ENCODE measurements around the gene NRF1. TPM values are rescaled to one million over a fixed set of nuclear protein-coding genes. Genes with fewer than 3 reads are reported as not detected.

The NRF1 gene
- polyA plus RNA-seq, 2 of the 4 experiments (the other 2 are of a cell fraction) = 11.2 to 18.5 TPM

GRCh38 chr7:129773871-129774270 is 162.4 kb downstream of the NRF1 start:
- Histone ChIP-seq H3K27ac (no peak overlapping the region; a peak in 1 of 6 replicates), H3K9me3 (no peaks in the 10 kb centered on the region), H3K4me2 (no peak overlapping the region), H3K4me1 (peaks cover 14% of the 10 kb centered on the region; the same call in 1 of the 3 replicates), H3K4me3 (no peak overlapping the region)
- ATAC-seq = peak in 1 of 2 experiments; percentile 5; a peak in 1 of 6 replicates
- TF ChIP-seq PHF8 (IDR thresholded peaks at IDR 0.05; ENCODE audit: borderline replicate concordance, low read depth) (no peak), RAD21 (conservative IDR thresholded peaks at IDR 0.05 in 1 of 2, IDR thresholded peaks at IDR 0.05 in 1 of 2) (no peak), SREBF2 (IDR thresholded peaks at IDR 0.05) (no peak), ZNF302 (CRISPR knock-in tag; IDR thresholded peaks at IDR 0.05) (no peak), CTCF (IDR thresholded peaks at IDR 0.05) (no peak), RARB (CRISPR knock-in tag; IDR thresholded peaks at IDR 0.05) (no peak), MAX (IDR thresholded peaks at IDR 0.05) (no peak), HOXB5 (CRISPR knock-in tag; IDR thresholded peaks at IDR 0.05) (no peak), JUNB (IDR thresholded peaks at IDR 0.05) (no peak), NR3C1 (IDR thresholded peaks at IDR 0.05) (no peak), ELK1 (IDR thresholded peaks at IDR 0.05; ENCODE audit: low read depth, low read length) (no peak), REST (IDR thresholded peaks at IDR 0.05) (no peak), MAZ (IDR thresholded peaks at IDR 0.05; ENCODE audit: borderline replicate concordance, low read depth, low read length) (no peak), HDAC2 (IDR thresholded peaks at IDR 0.05) (no peak), HEYL (CRISPR knock-in tag; IDR thresholded peaks at IDR 0.05) (no peak), USF2 (IDR thresholded peaks at IDR 0.05) (no peak), TFCP2L1 (CRISPR knock-in tag; IDR thresholded peaks at IDR 0.05) (no peak)
- no peak for DNase-seq (ENCODE audit: low read depth in 1 of 2, low spot score in 1 of 2)
- FAIRE-seq = no peak
- ChIA-PET CTCF (interaction anchor here (1.3 kb wide), 2 partner anchors 52 to 56 kb away, joined by 3 to 6 read pairs; no protein-coding TSS in a partner anchor), POLR2A (no interaction called here)
- WGBS (ENCODE audit: missing lambda C conversion rate) = no CpG with 5 or more reads among the region's 3 CpGs

- H3K4me2 ChIP-seq = no peak overlapping the region
- ChIA-PET POLR2A (no interaction called here), CTCF (no interaction called here)
- H3K27ac ChIP-seq = no peak overlapping the region
- WGBS (ENCODE audit: missing lambda C conversion rate) = 93% methylated on average over 8 of the region's 11 CpGs
- peaks cover 16% of the 10 kb centered on the region; the same call in 1 of the 3 replicates for H3K4me1 ChIP-seq
- no peak for ATAC-seq
- no peak for FAIRE-seq
- TF ChIP-seq ZFP36 (IDR thresholded peaks at IDR 0.05; ENCODE audit: borderline replicate concordance, partially characterized antibody) (no peak), CHD4 (IDR thresholded peaks at IDR 0.05; ENCODE audit: borderline replicate concordance) (no peak), CBX8 (IDR thresholded peaks at IDR 0.05) (no peak), SREBF2 (IDR thresholded peaks at IDR 0.05) (no peak)
- H3K9me3 ChIP-seq = no peaks in the 10 kb centered on the region
- no peak for DNase-seq (ENCODE audit: low read depth in 1 of 2, low spot score in 1 of 2)
- H3K4me3 ChIP-seq = no peak overlapping the region
Measured at GRCh38 chr7:129774359-129774758, 162.8 kb downstream of the NRF1 start.

Measured in A549 (cell line).